ENCODE measurements around the gene XRCC4. TPM values are rescaled to one million over a fixed set of nuclear protein-coding genes. Genes with fewer than 3 reads are reported as not detected.

The XRCC4 gene
- total RNA-seq, 1 experiment from 2014 or later, result 10.8 TPM

DNA sequence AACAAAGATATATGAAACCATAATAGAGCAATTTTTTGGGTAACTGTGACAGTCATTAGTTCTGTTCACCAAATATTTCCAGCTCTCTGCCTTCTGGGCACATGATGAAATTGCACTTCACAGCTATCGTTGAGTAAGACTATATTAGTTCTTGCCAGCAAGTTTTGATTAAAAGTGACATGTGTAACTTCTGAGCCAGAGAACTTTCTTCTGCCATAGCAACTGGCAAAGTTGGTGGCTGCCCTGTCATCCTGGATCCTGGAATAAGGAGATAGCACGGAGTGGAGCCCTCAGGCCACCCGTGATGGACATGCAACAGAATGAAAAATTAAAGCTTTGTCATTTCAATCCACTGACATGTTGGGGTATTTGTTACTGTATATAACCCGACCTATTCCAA is 199.8 kb downstream of the XRCC4 start:
- Histone ChIP-seq H3T11ph (ENCODE audit: low read length) (no peak overlapping the region), H3K14ac (ENCODE audit: insufficient read depth, low read length) (no peak overlapping the region), H3K9ac (ENCODE audit: extremely low read depth, insufficient read length, low read length) (no peak overlapping the region), H3K56ac (ENCODE audit: insufficient read length, low read depth, low read length) (no peak overlapping the region), H3K27ac (ENCODE audit: insufficient read length, low read depth, low read length) (no peak overlapping the region), H2BK120ac (ENCODE audit: low read depth, low read length, poor library complexity, severe bottlenecking) (no peak overlapping the region), H2BK5ac (ENCODE audit: insufficient read length, low read length) (no peak overlapping the region), H3K4me2 (ENCODE audit: insufficient read depth, insufficient read length, low read length) (no peak overlapping the region), H3K27me3 (ENCODE audit: insufficient read depth, low read length) (no peaks in the 10 kb centered on the region), H2AK5ac (ENCODE audit: insufficient read length, low read length) (no peak overlapping the region), H3K4ac (ENCODE audit: low read depth, low read length) (no peak overlapping the region), H3K79me2 (ENCODE audit: insufficient read depth, low read length) (no peaks in the 10 kb centered on the region), H4K91ac (ENCODE audit: insufficient read length, low read depth, low read length) (no peak overlapping the region), H2BK15ac (ENCODE audit: low read depth, low read length) (no peak overlapping the region), H4K20me1 (ENCODE audit: control insufficient read depth, insufficient read depth, insufficient read length) (no peaks in the 10 kb centered on the region), H3K4me1 (ENCODE audit: insufficient read depth, low read length) (no peaks in the 10 kb centered on the region), H2BK12ac (ENCODE audit: insufficient read length, low read depth, low read length) (no peak overlapping the region), H3K23ac (ENCODE audit: insufficient read length, low read depth, low read length) (no peak overlapping the region), H4K5ac (ENCODE audit: insufficient read length, low read depth, low read length) (no peak overlapping the region), H4K8ac (replicated peaks; ENCODE audit: insufficient read length, low read depth, low read length) (no peak overlapping the region), H2BK20ac (ENCODE audit: low read depth, low read length, poor library complexity, severe bottlenecking) (no peak overlapping the region), H3K23me2 (ENCODE audit: insufficient read length, low read depth, low read length, poor library complexity, severe bottlenecking) (no peaks in the 10 kb centered on the region), H3K9me3 (ENCODE audit: control insufficient read depth, low read depth, low read length) (no peaks in the 10 kb centered on the region), H3K18ac (ENCODE audit: insufficient read length, low read depth, low read length) (no peak overlapping the region), H3K79me1 (ENCODE audit: insufficient read depth, low read depth, low read length, poor library complexity, severe bottlenecking) (no peaks in the 10 kb centered on the region), H2AFZ (ENCODE audit: low read length) (no peak overlapping the region)
- Mint-ChIP-seq H3K4me1 (peaks cover 10 to 15% of the 10 kb centered on the region in 2 experiments), H3K27me3 (ENCODE audit: low read depth) (no peaks in the 10 kb centered on the region), H3K27ac (no peak overlapping the region; a peak in 1 of 7 replicates), H3K9me3 (peaks cover 4 to 8% of the 10 kb centered on the region in 2 experiments; a peak in 3 of 5 replicates), H3K4me3 (no peak overlapping the region), H3K36me3 (ENCODE audit: insufficient read depth in 1 of 3, low read depth in 3 of 3) (peaks cover 0 to 2% (median 0%) of the 10 kb centered on the region in 3 experiments; a peak in 1 of 7 replicates)
- no peak for DNase-seq
- TF ChIP-seq, protein P1, sequence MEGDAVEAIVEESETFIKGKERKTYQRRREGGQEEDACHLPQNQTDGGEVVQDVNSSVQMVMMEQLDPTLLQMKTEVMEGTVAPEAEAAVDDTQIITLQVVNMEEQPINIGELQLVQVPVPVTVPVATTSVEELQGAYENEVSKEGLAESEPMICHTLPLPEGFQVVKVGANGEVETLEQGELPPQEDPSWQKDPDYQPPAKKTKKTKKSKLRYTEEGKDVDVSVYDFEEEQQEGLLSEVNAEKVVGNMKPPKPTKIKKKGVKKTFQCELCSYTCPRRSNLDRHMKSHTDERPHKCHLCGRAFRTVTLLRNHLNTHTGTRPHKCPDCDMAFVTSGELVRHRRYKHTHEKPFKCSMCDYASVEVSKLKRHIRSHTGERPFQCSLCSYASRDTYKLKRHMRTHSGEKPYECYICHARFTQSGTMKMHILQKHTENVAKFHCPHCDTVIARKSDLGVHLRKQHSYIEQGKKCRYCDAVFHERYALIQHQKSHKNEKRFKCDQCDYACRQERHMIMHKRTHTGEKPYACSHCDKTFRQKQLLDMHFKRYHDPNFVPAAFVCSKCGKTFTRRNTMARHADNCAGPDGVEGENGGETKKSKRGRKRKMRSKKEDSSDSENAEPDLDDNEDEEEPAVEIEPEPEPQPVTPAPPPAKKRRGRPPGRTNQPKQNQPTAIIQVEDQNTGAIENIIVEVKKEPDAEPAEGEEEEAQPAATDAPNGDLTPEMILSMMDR (conservative IDR thresholded peaks at IDR 0.05), result no peak
- no CpG with 5 or more reads among the region's 4 CpGs for WGBS (ENCODE audit: extremely low coverage, insufficient read length, low lambda C conversion rate)
